Measurements from ENCODE around the gene UST. TPM values are rescaled to one million over a fixed set of nuclear protein-coding genes. Genes with fewer than 3 reads are reported as not detected.

Gene UST
- total RNA-seq, 2 donors from 2014 or later, result 4.3 to 5.3 TPM

DNA sequence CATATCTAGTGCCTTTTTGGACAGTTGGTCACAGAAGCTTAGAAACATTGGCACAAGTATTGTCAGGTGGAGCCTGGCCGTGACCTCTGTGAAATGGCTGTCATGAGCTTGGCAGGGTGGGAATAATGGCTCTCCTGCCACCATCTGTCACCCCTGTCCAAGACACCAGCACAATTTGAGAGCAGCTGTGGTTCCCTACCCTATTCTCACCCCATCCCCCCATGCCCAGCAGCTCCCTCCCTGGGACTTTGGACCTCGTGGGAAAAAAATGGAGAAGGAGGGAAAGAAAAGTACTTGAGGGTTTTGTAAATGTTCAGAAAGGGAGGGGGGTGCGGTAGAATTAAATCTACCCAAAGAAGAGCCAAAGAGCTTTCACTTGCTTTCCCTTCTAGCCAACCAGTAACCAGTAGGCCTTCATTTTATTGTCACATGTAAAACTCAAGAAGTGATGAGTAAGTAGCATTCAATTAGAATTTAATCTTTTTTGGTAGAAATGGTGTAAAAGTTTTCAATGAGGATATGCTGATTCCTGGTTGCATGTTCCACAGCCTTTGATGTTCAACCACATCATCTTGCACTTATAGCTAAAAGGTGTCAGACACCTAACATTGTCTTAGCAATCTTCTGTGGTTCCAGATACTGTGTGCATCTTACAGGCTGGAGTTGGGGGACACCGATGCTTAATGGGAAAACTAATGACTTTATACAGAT, 307.2 kb downstream of the UST start:
- Histone ChIP-seq H3K27ac (no peak overlapping the region), H3K9me3 (no peaks in the 10 kb centered on the region), H3K36me3 (no peaks in the 10 kb centered on the region), H3K27me3 (no peaks in the 10 kb centered on the region), H3K4me1 (no peaks in the 10 kb centered on the region), H3K4me3 (no peak overlapping the region)
- no peak for DNase-seq (ENCODE audit: low spot score)
- TF ChIP-seq, protein P1, sequence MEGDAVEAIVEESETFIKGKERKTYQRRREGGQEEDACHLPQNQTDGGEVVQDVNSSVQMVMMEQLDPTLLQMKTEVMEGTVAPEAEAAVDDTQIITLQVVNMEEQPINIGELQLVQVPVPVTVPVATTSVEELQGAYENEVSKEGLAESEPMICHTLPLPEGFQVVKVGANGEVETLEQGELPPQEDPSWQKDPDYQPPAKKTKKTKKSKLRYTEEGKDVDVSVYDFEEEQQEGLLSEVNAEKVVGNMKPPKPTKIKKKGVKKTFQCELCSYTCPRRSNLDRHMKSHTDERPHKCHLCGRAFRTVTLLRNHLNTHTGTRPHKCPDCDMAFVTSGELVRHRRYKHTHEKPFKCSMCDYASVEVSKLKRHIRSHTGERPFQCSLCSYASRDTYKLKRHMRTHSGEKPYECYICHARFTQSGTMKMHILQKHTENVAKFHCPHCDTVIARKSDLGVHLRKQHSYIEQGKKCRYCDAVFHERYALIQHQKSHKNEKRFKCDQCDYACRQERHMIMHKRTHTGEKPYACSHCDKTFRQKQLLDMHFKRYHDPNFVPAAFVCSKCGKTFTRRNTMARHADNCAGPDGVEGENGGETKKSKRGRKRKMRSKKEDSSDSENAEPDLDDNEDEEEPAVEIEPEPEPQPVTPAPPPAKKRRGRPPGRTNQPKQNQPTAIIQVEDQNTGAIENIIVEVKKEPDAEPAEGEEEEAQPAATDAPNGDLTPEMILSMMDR (IDR thresholded peaks at IDR 0.05), result no peak

DNA sequence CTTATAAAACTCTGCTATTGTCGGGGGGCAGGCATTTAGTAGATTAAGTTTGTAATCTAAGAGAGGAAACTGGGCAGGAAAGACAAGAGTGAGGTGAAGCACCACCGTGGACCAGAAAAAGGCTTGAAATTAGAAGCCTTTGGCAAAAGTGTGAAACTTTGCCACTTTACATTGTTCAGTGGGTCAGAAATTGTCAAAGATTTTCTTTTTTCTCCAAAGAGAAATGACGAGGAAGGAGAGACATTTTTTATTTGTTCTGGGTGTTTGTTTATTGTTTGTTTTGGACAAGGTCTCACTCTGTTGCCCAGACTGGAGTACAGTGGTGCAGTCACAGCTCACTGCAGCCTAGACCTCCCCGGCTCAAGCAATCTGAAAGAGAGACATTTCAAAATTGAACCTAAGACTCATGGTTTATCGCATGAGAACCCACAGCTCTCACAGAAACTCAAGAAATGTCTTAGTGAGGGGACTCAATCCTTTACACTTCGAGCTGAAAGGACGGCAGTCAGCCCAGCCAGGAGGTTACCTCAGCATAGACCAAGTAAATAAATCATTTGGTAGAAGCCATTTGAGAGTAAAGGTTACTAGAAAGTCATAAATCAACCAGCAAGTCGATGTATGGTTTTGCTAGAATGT, 307.8 kb downstream of the UST start:
- DNase-seq (ENCODE audit: low spot score), result no peak
- Histone ChIP-seq H3K9me3 (no peaks in the 10 kb centered on the region), H3K36me3 (no peaks in the 10 kb centered on the region), H3K27me3 (no peaks in the 10 kb centered on the region), H3K27ac (no peak overlapping the region), H3K4me3 (no peak overlapping the region), H3K4me1 (no peaks in the 10 kb centered on the region)
- TF ChIP-seq, protein P1 (IDR thresholded peaks at IDR 0.05), result no peak

DNA sequence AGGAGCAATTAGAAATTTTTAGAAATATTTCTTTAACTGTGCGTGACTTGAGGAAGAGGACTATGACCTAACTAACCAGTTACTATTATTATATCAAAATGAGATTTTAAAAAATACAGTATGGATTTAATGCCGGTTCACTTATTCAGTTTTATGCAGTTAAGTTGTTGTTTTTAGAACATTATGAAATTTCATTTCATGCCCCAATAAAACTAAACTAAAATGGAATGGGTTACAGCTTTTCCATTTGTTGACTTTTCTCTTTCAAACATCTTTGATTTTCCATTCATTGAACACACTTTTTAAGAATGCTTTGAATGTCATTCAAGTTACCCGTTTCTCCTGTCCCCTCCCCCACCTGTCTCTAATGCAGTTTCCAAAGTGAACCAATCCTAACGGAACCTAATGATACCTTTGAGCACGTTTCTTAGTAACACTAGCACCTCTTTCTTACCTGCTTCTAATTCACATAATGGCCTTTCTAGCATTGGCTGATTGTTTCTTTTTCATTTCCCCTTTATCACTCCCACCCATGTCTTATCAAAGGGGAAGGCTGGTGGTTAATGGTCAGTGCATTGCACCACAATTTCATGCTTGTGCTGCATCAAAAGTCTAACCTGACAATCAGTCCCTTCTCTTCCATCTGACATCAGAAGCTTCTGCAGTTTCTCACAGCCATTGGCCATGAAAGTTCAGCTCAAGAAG, 308.5 kb downstream of the UST start:
- Histone ChIP-seq H3K4me3 (no peak overlapping the region), H3K4me1 (peaks cover 0 to 3% of the 10 kb centered on the region in 2 donors), H3K27me3 (no peaks in the 10 kb centered on the region), H3K36me3 (no peaks in the 10 kb centered on the region), H3K27ac (no peak overlapping the region), H3K9me3 (no peaks in the 10 kb centered on the region)
- DNase-seq (ENCODE audit: low spot score), result no peak
- TF ChIP-seq, protein P1 (IDR thresholded peaks at IDR 0.05), result no peak

DNA sequence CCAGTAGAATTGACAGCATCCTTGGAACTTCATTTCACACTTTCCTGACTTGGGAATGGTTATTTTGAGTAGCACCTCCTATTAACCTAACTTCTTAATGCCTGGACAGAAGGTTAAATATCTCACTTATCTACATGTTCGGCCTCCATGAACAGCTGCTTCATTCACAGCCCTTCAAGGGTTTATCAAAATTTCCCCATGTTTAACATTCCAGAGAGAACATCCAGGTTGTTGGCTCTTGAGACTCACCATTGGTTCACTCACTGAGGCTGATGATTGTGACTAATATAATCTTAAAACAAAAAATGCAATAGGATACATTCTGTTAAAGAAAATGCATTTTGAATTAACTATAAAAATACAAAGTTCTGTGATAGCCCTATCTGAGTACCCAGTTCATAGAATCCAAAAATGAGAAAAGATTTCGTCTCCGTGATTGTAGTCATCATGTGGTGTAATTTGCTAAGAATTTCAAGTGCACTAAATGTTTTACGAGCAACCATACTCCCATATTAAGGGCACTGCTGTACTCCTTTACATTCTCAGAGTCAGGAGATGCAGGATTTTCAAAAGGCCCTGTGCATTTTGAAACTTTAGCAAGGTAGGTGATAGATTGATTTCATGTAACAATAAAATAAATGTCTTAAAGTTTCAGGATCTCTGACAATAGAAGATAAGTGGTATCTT, 310.1 kb downstream of the UST start:
- DNase-seq (ENCODE audit: low spot score), result no peak
- Histone ChIP-seq H3K27me3 (no peaks in the 10 kb centered on the region), H3K4me1 (peaks cover 0 to 18% of the 10 kb centered on the region in 2 donors), H3K27ac (no peak overlapping the region), H3K36me3 (no peaks in the 10 kb centered on the region), H3K9me3 (no peaks in the 10 kb centered on the region), H3K4me3 (no peak overlapping the region)
- TF ChIP-seq, protein P1 (IDR thresholded peaks at IDR 0.05), result no peak

GRCh38 chr6:149057464-149057840, 310.6 kb downstream of the UST start:
- Histone ChIP-seq H3K4me3 (no peak overlapping the region), H3K27me3 (no peaks in the 10 kb centered on the region), H3K9me3 (no peaks in the 10 kb centered on the region), H3K4me1 (peaks cover 0 to 21% of the 10 kb centered on the region in 2 donors), H3K27ac (no peak overlapping the region), H3K36me3 (no peaks in the 10 kb centered on the region)
- no peak for DNase-seq (ENCODE audit: low spot score)
- TF ChIP-seq, protein P1 (IDR thresholded peaks at IDR 0.05), result no peak
